AG04449 (cell line): ENCODE data around the gene MFAP3L.

Experiments used
- CTCF ChIA-PET: fragments of 350-600 bp; formaldehyde crosslinking; extraction: SDS; loops from one replicate; lab custom pipeline; 2021; ENCODE audit warnings: antibody characterized with exemption; lab: Yijun Ruan, JAX
- POLR2A ChIA-PET: fragments of 400-600, 350-600 bp; formaldehyde crosslinking; extraction: SDS; loops from one replicate; lab custom pipeline; 2020; ENCODE audit warnings: antibody characterized with exemption, inconsistent platforms; lab: Yijun Ruan, JAX
- DNase-seq: peaks from one replicate; pipeline ENCODE4 v3.0.0-alpha.2; 2010; ENCODE audit warnings: low read depth, low spot score
- H3K4me3 ChIP-seq: 2 replicates; pipeline ENCODE4 v1.5.1; 2011; ENCODE audit warnings: low read depth, mild to moderate bottlenecking, control low read depth, low read length
- CTCF ChIP-seq: IDR thresholded peaks from one replicate; pipeline ENCODE4 v1.5.1; 2011; ENCODE audit warnings: mild to moderate bottlenecking, moderate library complexity, low read length, control low read depth, inconsistent platforms; ENCODE audit not compliant: insufficient read depth; ENCODE audit errors: missing control alignments

The MFAP3L gene

GRCh38 chr4:170038769-170039168 is 12.6 kb upstream of the MFAP3L start:
- H3K4me3 ChIP-seq, result no peak overlapping the region
- DNase-seq, result no peak
- ChIA-PET POLR2A (no interaction called here), CTCF (interaction anchor here (1.2 to 4.7 kb wide), 3 partner anchors 9 to 247 kb away, joined by 3 to 30 read pairs (median 9); no protein-coding TSS in a partner anchor)
- no peak for TF ChIP-seq CTCF

DNA sequence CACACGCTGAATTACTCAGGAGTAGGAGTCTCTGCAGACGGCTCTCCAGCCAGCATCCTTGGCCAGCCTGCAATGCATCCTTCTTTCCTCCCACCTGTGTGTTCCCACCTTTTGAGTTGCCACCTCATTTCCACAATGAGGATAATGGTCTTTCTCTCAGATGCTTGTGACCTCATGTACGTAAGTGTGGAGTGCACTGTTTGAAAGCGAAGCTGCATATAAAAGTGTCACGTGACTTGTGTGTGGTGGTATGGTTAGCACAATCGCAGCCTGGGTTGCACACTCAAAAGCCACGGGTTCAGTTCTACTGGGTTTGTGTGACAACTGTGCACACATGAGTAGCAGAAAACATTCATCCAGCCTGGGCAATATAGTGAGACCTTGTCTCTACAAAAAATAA is 12.0 kb upstream of the MFAP3L start:
- CTCF ChIA-PET, result interaction anchor here (1.2 to 1.8 kb wide), 2 partner anchors 10 to 227 kb away, joined by 3 to 9 read pairs; no protein-coding TSS in a partner anchor
- POLR2A ChIA-PET, result no interaction called here
- no peak for TF ChIP-seq CTCF
- H3K4me3 ChIP-seq, result no peak overlapping the region
- DNase-seq, result no peak

- DNase-seq, result no peak
- POLR2A ChIA-PET, result no interaction called here
- CTCF ChIA-PET, result interaction anchor here (1.2 to 1.8 kb wide), 2 partner anchors 11 to 226 kb away, joined by 3 to 9 read pairs; no protein-coding TSS in a partner anchor
- H3K4me3 ChIP-seq, result no peak overlapping the region
- no peak for TF ChIP-seq CTCF
Measured at GRCh38 chr4:170037481-170037880, 11.3 kb upstream of the MFAP3L start.

DNA sequence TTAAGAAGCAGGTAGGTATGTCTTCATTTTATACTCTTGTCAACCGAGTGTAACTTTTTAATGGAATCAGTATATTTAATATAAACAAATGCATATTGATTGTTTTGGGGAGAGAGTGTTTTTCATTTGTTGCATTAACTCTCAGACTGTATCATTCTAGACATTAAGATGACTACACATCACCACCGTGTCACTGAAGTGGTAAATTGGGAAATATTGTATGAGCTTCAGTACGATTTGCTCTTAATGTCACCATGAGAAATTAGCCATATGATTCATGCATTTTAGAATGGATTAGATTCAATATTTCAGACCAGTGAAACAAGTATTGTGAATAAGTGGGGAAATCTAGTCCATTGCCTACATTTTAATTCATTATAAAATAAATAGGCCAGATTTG is 9.7 kb upstream of the MFAP3L start:
- no peak for DNase-seq
- POLR2A ChIA-PET, result no interaction called here
- no peak overlapping the region for H3K4me3 ChIP-seq
- CTCF ChIA-PET, result interaction anchor here (1.9 to 4.3 kb wide), 2 partner anchors 12 to 225 kb away, joined by 5 to 20 read pairs; no protein-coding TSS in a partner anchor
- TF ChIP-seq CTCF, result no peak

DNA sequence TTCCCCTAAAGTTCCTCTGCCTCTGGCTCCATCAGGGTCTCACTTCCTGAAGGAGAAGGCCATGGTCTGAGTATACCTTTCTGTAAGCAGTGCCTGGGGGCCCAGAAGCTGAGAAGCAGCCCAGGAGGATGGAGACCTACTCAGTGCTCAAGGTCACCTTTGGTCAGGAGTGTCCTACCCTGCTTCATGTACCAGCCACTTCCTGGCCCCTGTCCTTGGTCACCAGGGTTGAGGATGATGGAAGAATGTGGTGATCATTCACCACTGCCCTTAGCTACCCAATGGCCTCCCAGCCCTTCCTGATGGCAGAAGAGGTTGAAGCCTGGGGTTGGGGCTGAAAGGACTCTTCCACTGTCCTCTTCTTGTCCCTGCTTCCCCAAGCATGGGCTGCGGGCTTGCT is 9.0 kb upstream of the MFAP3L start:
- no peak for TF ChIP-seq CTCF
- ChIA-PET POLR2A (interaction anchor here (1.1 kb wide), 1 partner anchor 9 kb away, joined by 3 read pairs; the partner anchor contains the start of gene MFAP3L), CTCF (interaction anchor here (1.9 to 4.3 kb wide), 2 partner anchors 13 to 225 kb away, joined by 5 to 20 read pairs; no protein-coding TSS in a partner anchor)
- no peak for DNase-seq
- H3K4me3 ChIP-seq, result no peak overlapping the region

- CTCF ChIA-PET, result interaction anchor here (0.7 to 4.3 kb wide), 3 partner anchors 11 to 224 kb away, joined by 3 to 20 read pairs (median 3); no protein-coding TSS in a partner anchor
- POLR2A ChIA-PET, result no interaction called here
- TF ChIP-seq CTCF, result no peak
- H3K4me3 ChIP-seq, result no peak overlapping the region
- DNase-seq, result no peak
Measured at GRCh38 chr4:170033999-170034398, 7.8 kb upstream of the MFAP3L start.
